Loucy (cell line): ENCODE data around the gene PRIMA1.

ENCODE experiments used
- H2AFZ ChIP-seq: fragments of 200-600 bp; sonication (generic); 2 replicates; pipeline ENCODE4 v1.6.0; 2016; ENCODE audit warnings: antibody characterized with exemption, mild to moderate bottlenecking, low read length, moderate library complexity
- H3F3A ChIP-seq: fragments of 200-600 bp; 2 replicates; pipeline ENCODE4 v1.6.0; 2016; ENCODE audit warnings: antibody characterized with exemption, low read depth, mild to moderate bottlenecking
- H3K27me3 ChIP-seq: fragments of 200-600 bp; sonication (generic); 2 replicates; pipeline ENCODE4 v1.6.1; 2014; ENCODE audit warnings: low read length, mild to moderate bottlenecking; ENCODE audit not compliant: insufficient read depth, poor library complexity, severe bottlenecking
- H3K36me3 ChIP-seq: fragments of 200-600 bp; sonication (generic); 2 replicates; pipeline ENCODE4 v1.6.1; 2016; ENCODE audit warnings: low read length; ENCODE audit not compliant: insufficient read depth
- H3K4me1 ChIP-seq: fragments of 200-600 bp; sonication (generic); 2 replicates; pipeline ENCODE4 v1.5.1; 2014; ENCODE audit warnings: low read length, mild to moderate bottlenecking; ENCODE audit not compliant: insufficient read depth, poor library complexity, severe bottlenecking
- H3K4me2 ChIP-seq: fragments of 200-600 bp; sonication (generic); 2 replicates; pipeline ENCODE4 v1.6.0; 2014; ENCODE audit warnings: antibody characterized with exemption, low read length, low read depth, mild to moderate bottlenecking; ENCODE audit not compliant: poor library complexity, severe bottlenecking
- H3K4me3 ChIP-seq: fragments of 200-600 bp; sonication (generic); 2 replicates; pipeline ENCODE4 v1.5.1; 2014; ENCODE audit warnings: low read length, mild to moderate bottlenecking, mixed read lengths; ENCODE audit not compliant: poor library complexity, severe bottlenecking
- H3K79me2 ChIP-seq: fragments of 200-600 bp; sonication (generic); 2 replicates; pipeline ENCODE4 v1.6.1; 2014; ENCODE audit warnings: low read length; ENCODE audit not compliant: insufficient read depth
- H3K9ac ChIP-seq: fragments of 200-600 bp; sonication (generic); 2 replicates; pipeline ENCODE4 v1.6.0; 2014; ENCODE audit warnings: mild to moderate bottlenecking, low read depth, low read length, moderate library complexity; ENCODE audit not compliant: poor library complexity, severe bottlenecking
- H3K9me2 ChIP-seq: fragments of 200-600 bp; sonication (generic); replicated peaks from 2 replicates; pipeline ENCODE4 v1.6.1; 2016; ENCODE audit warnings: low read depth, low read length, mixed read lengths
- H3K9me3 ChIP-seq: fragments of 200-600 bp; sonication (generic); 2 replicates; pipeline ENCODE4 v1.6.1; 2014; ENCODE audit warnings: mild to moderate bottlenecking, antibody characterized with exemption, low read length, low read depth; ENCODE audit not compliant: insufficient read depth
- H4K20me1 ChIP-seq: fragments of 200-600 bp; sonication (generic); 2 replicates; pipeline ENCODE4 v1.6.0; 2014; ENCODE audit warnings: antibody characterized with exemption, low read length, mild to moderate bottlenecking; ENCODE audit not compliant: insufficient read depth, poor library complexity, severe bottlenecking
- EZH2phosphoT487 ChIP-seq: fragments of 200-600 bp; IDR thresholded peaks from 2 replicates; pipeline ENCODE4 v1.6.1; 2018; ENCODE audit warnings: antibody characterized with exemption, mild to moderate bottlenecking, moderate library complexity, borderline replicate concordance
- TF ChIP-seq, protein P1 (sequence below): fragments of 200-600 bp; sonication (generic); conservative IDR thresholded peaks from 2 replicates; pipeline ENCODE4 v1.5.1; 2014; ENCODE audit warnings: mild to moderate bottlenecking, antibody characterized with exemption, low read length

PRIMA1 gene

GRCh38 chr14:93788293-93788542 is at the start of gene PRIMA1:
TSS of gene PRIMA1 (minus strand) at chr14:93788485. CDS start at chr14:93787718, 767 bp downstream.
- no peak within 1 kb of the TSS for H3K4me3 ChIP-seq

GRCh38 chr14:93834699-93835371 is 46.5 kb upstream of the PRIMA1 start:
- no peaks in the 10 kb centered on the region for H3K9me2 ChIP-seq
- H4K20me1 ChIP-seq = no peaks in the 10 kb centered on the region
- no peak overlapping the region for H3K4me3 ChIP-seq
- H3K4me2 ChIP-seq = no peak overlapping the region
- no peaks in the 10 kb centered on the region for H3K79me2 ChIP-seq
- no peaks in the 10 kb centered on the region for H3K9me3 ChIP-seq
- no peaks in the 10 kb centered on the region for H3K4me1 ChIP-seq
- H3K36me3 ChIP-seq = no peaks in the 10 kb centered on the region
- H3F3A ChIP-seq = no peaks in the 10 kb centered on the region
- H3K9ac ChIP-seq = no peak overlapping the region
- no peak for TF ChIP-seq EZH2phosphoT487
- TF ChIP-seq, protein P1, sequence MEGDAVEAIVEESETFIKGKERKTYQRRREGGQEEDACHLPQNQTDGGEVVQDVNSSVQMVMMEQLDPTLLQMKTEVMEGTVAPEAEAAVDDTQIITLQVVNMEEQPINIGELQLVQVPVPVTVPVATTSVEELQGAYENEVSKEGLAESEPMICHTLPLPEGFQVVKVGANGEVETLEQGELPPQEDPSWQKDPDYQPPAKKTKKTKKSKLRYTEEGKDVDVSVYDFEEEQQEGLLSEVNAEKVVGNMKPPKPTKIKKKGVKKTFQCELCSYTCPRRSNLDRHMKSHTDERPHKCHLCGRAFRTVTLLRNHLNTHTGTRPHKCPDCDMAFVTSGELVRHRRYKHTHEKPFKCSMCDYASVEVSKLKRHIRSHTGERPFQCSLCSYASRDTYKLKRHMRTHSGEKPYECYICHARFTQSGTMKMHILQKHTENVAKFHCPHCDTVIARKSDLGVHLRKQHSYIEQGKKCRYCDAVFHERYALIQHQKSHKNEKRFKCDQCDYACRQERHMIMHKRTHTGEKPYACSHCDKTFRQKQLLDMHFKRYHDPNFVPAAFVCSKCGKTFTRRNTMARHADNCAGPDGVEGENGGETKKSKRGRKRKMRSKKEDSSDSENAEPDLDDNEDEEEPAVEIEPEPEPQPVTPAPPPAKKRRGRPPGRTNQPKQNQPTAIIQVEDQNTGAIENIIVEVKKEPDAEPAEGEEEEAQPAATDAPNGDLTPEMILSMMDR = no peak
- H2AFZ ChIP-seq = no peak overlapping the region
- H3K27me3 ChIP-seq = no peaks in the 10 kb centered on the region

More at GRCh38 chr14:93788293-93788542, at the start of gene PRIMA1:
- no peaks in the 10 kb centered on the region; the same call in 1 of the 2 replicates for H3K9me3 ChIP-seq
- no peaks in the 10 kb centered on the region for H3K9me2 ChIP-seq
- H4K20me1 ChIP-seq = no peaks in the 10 kb centered on the region
- no peaks in the 10 kb centered on the region for H3K27me3 ChIP-seq
- H2AFZ ChIP-seq = no peak within 1 kb of the TSS
- no peaks in the 10 kb centered on the region for H3K4me1 ChIP-seq
- no peaks in the 10 kb centered on the region for H3K79me2 ChIP-seq
- H3K4me2 ChIP-seq = no peak within 1 kb of the TSS
- no peaks in the 10 kb centered on the region for H3K36me3 ChIP-seq
- H3K9ac ChIP-seq = no peak within 1 kb of the TSS
- H3F3A ChIP-seq = no peaks in the 10 kb centered on the region
- no peak for TF ChIP-seq EZH2phosphoT487
- TF ChIP-seq, protein P1 = no peak

GRCh38 chr14:93832665-93833064 is 44.4 kb upstream of the PRIMA1 start:
- Histone ChIP-seq H3K9ac (no peak overlapping the region), H3F3A (no peaks in the 10 kb centered on the region), H3K36me3 (no peaks in the 10 kb centered on the region), H4K20me1 (no peaks in the 10 kb centered on the region), H3K4me2 (no peak overlapping the region), H3K79me2 (no peaks in the 10 kb centered on the region), H3K9me3 (no peaks in the 10 kb centered on the region), H3K9me2 (no peaks in the 10 kb centered on the region), H3K4me3 (no peak overlapping the region), H3K4me1 (no peaks in the 10 kb centered on the region), H2AFZ (no peak overlapping the region), H3K27me3 (no peaks in the 10 kb centered on the region)
- TF ChIP-seq EZH2phosphoT487 = no peak
- TF ChIP-seq, protein P1 = no peak
